NCI-H146 (cell line): ENCODE measurements around the gene ABLIM1.

Experiments used
- DNase-seq: peaks from one replicate; lab custom pipeline; 2025; lab: John Stamatoyannopoulos, UW

The ABLIM1 gene

GRCh38 chr10:114458216-114458920, 199.7 kb downstream of the ABLIM1 start:
- no peak for DNase-seq

GRCh38 chr10:114453576-114453975, 204.5 kb downstream of the ABLIM1 start:
- DNase-seq = no peak

- DNase-seq = no peak
These were observed 209.2 kb downstream of the ABLIM1 start for GRCh38 chr10:114448897-114449296.

GRCh38 chr10:114445332-114445731, 212.7 kb downstream of the ABLIM1 start:
- DNase-seq = no peak

GRCh38 chr10:114444819-114445218, 213.3 kb downstream of the ABLIM1 start:
- no peak for DNase-seq

GRCh38 chr10:114442091-114442630, 215.9 kb downstream of the ABLIM1 start:
- no peak for DNase-seq

- DNase-seq = no peak
These were observed 217.0 kb downstream of the ABLIM1 start for GRCh38 chr10:114441107-114441506.

- DNase-seq = no peak
These were observed 220.4 kb downstream of the ABLIM1 start for GRCh38 chr10:114437473-114438292.

- no peak for DNase-seq
These were observed 221.1 kb downstream of the ABLIM1 start for GRCh38 chr10:114436941-114437340.

- no peak for DNase-seq
These were observed 225.4 kb downstream of the ABLIM1 start for GRCh38 chr10:114432566-114433093.

GRCh38 chr10:114431414-114432135, 226.5 kb downstream of the ABLIM1 start:
- no peak for DNase-seq

GRCh38 chr10:114430688-114431413, 227.2 kb downstream of the ABLIM1 start:
- no peak for DNase-seq

- no peak for DNase-seq
These were observed 228.3 kb downstream of the ABLIM1 start for GRCh38 chr10:114429581-114430335.

GRCh38 chr10:114427124-114427852, 230.8 kb downstream of the ABLIM1 start:
- DNase-seq = no peak

- no peak for DNase-seq
These were observed 231.6 kb downstream of the ABLIM1 start for GRCh38 chr10:114426476-114426875.

- DNase-seq = no peak
These were observed 237.1 kb downstream of the ABLIM1 start for GRCh38 chr10:114420811-114421485.

GRCh38 chr10:114418109-114418508, 240.0 kb downstream of the ABLIM1 start:
- DNase-seq = no peak

- no peak for DNase-seq
These were observed 244.9 kb downstream of the ABLIM1 start for GRCh38 chr10:114412907-114413797.
